ENCODE measurements around the gene GGPS1.

- TF ChIP-seq POLR2A (IDR thresholded peaks at IDR 0.05; ENCODE audit: low read length) (no peak), GATA1 (IDR thresholded peaks at IDR 0.05; ENCODE audit: low read depth, low read length) (no peak)
These were observed 15.4 kb downstream of the GGPS1 start for GRCh38 chr1:235343726-235344125.
